Endothelial cell of umbilical vein (primary cell): ENCODE results near the gene CSNK1G1. TPM values are rescaled to one million over a fixed set of nuclear protein-coding genes. Genes with fewer than 3 reads are reported as not detected.

Experiments used
- BruUV-seq: library from RNA; stranded (reverse); fragments of 400-500 nt; replicated peaks from 2 replicates; lab custom pipeline; 2021; lab: Mats Ljungman, UMichigan
- CTCF ChIA-PET: fragments of 300-600, 350-600 bp; sonication (Branson Sonifier 250); formaldehyde crosslinking; loops from one replicate; lab custom pipeline; 2021; ENCODE audit warnings: antibody characterized with exemption, inconsistent platforms; lab: Charles Lee
- POLR2A ChIA-PET: fragments of 300-600, 350-600 bp; sonication (Branson Sonifier 250); formaldehyde crosslinking; loops from one replicate; lab custom pipeline; 2021; ENCODE audit warnings: antibody characterized with exemption, inconsistent platforms; lab: Charles Lee
- DNase-seq: peaks from one replicate; pipeline ENCODE4 v3.0.0-alpha.2; 2011; ENCODE audit warnings: low read depth, low spot score
- FAIRE-seq: peaks from 2 replicates; lab custom pipeline; 2011; peaks lifted over from hg19 to GRCh38; lab: Jason Lieb, UNC
- H2AFZ ChIP-seq: 2 replicates; pipeline ENCODE4 v1.6.0; 2012; ENCODE audit warnings: low read depth, low read length, control low read depth, inconsistent platforms
- H3K27ac ChIP-seq: 2 replicates; pipeline ENCODE4 v1.5.1; 2011; ENCODE audit warnings: low read depth, mild to moderate bottlenecking, control low read depth, low read length, moderate library complexity; ENCODE audit not compliant: insufficient read depth
- H3K27me3 ChIP-seq, 2 experiments: 2 replicates each; pipeline versions ENCODE4 v1.6.0 to v1.6.1; 2011; ENCODE audit warnings: low read length in 2 of 2, mixed read lengths in 1 of 2; ENCODE audit not compliant: control insufficient read depth in 2 of 2, insufficient read depth in 2 of 2
- H3K36me3 ChIP-seq, 2 experiments: 2 replicates in 1 of 2; 3 replicates in 1 of 2; pipeline ENCODE4 v1.5.1; 2011; ENCODE audit warnings: low read length in 2 of 2, mild to moderate bottlenecking in 1 of 2, moderate library complexity in 1 of 2; ENCODE audit not compliant: control insufficient read depth in 2 of 2, insufficient read depth in 2 of 2; ENCODE audit errors: extremely low read depth in 1 of 2
- H3K4me1 ChIP-seq: 3 replicates; pipeline ENCODE4 v1.5.1; 2011; ENCODE audit warnings: mild to moderate bottlenecking, low read length; ENCODE audit not compliant: control insufficient read depth, insufficient read depth; ENCODE audit errors: extremely low read depth
- H3K4me2 ChIP-seq: 2 replicates; pipeline ENCODE4 v1.6.1; 2011; ENCODE audit warnings: low read length, control low read depth, mixed read lengths; ENCODE audit not compliant: insufficient read depth
- H3K4me3 ChIP-seq, 3 experiments: fragments of 200-600 bp in 1 of 3; sonication (generic), shearing (Covaris generic) in 1 of 3; replicated peaks in 1 of 3; 2 replicates each; pipeline ENCODE4 v1.5.1; 2011 to 2016; ENCODE audit warnings: control low read depth in 3 of 3, low read length in 3 of 3, mild to moderate bottlenecking in 2 of 3, inconsistent platforms in 1 of 3, low read depth in 1 of 3, moderate library complexity in 1 of 3; ENCODE audit not compliant: insufficient read depth in 1 of 3
- H3K79me2 ChIP-seq: 2 replicates; pipeline ENCODE4 v1.6.0; 2012; ENCODE audit warnings: low read length, inconsistent platforms; ENCODE audit not compliant: control insufficient read depth, insufficient read depth
- H3K9ac ChIP-seq: replicated peaks from 2 replicates; pipeline ENCODE3; 2011; ENCODE audit warnings: low read length, control low read depth; ENCODE audit not compliant: insufficient read depth; ENCODE audit errors: extremely low read depth
- H3K9me1 ChIP-seq: replicated peaks from 3 replicates; pipeline ENCODE4 v1.6.0; 2011; ENCODE audit warnings: mild to moderate bottlenecking, low read length; ENCODE audit not compliant: control insufficient read depth, insufficient read depth; ENCODE audit errors: extremely low read depth
- H3K9me3 ChIP-seq: replicated peaks from 2 replicates; pipeline ENCODE4 v1.5.1; 2012; ENCODE audit warnings: low read length, inconsistent platforms; ENCODE audit not compliant: control insufficient read depth, insufficient read depth
- H4K20me1 ChIP-seq: replicated peaks from 2 replicates; pipeline ENCODE3; 2011; ENCODE audit warnings: mild to moderate bottlenecking, low read length; ENCODE audit not compliant: control insufficient read depth, insufficient read depth; ENCODE audit errors: extremely low read depth
- EZH2 ChIP-seq: IDR thresholded peaks from 2 replicates; pipeline ENCODE4 v1.6.1; 2012; ENCODE audit warnings: borderline replicate concordance, low read depth, mild to moderate bottlenecking, moderate library complexity, low read length, inconsistent platforms; ENCODE audit not compliant: severe bottlenecking
- JUN ChIP-seq: IDR thresholded peaks from 2 replicates; pipeline ENCODE4 v1.6.1; 2011; ENCODE audit warnings: borderline replicate concordance, low read depth; ENCODE audit not compliant: insufficient read length, insufficient read depth
- MYC ChIP-seq: IDR thresholded peaks from one replicate; pipeline ENCODE4 v1.6.1; 2011; ENCODE audit warnings: mild to moderate bottlenecking, low read depth, low read length
- POLR2A ChIP-seq: IDR thresholded peaks from 2 replicates; pipeline ENCODE4 v1.6.1; 2012; ENCODE audit warnings: low read depth, mild to moderate bottlenecking, control low read depth, low read length
- POLR2AphosphoS5 ChIP-seq: IDR thresholded peaks from 2 replicates; pipeline ENCODE4 v1.6.1; 2012; ENCODE audit warnings: low read depth, mild to moderate bottlenecking, control low read depth, low read length, moderate library complexity; ENCODE audit not compliant: insufficient read depth
- dilution Hi-C: fragments of 300-500 bp; cut with MboI; formaldehyde crosslinking; loops from one replicate; pipeline ENCODE4 v1.15.0; 2019; ENCODE audit warnings: low sequenced_read_pairs; ENCODE audit not compliant: extremely low pct_ligation_motif_present
- intact Hi-C: fragments of 100-400 bp; cut with micrococcal nuclease; formaldehyde crosslinking; loops from one replicate; pipeline ENCODE4 v1.10.0; 2022
- polyA plus RNA-seq, 4 experiments: library from polyadenylated mRNA; depleted of rRNA in 3 of 4; stranded (reverse) in 3 of 4; unstranded in 1 of 4; fragments of >200 nt; gene quantifications; 2 replicates each; pipeline versions ENCODE4 v1.2.1 to v1.2.3, GENCODE V29; 2011 to 2012; ENCODE audit warnings: missing spikeins in 1 of 4
- total RNA-seq: library from RNA; stranded (reverse); gene quantifications from 2 replicates; pipeline ENCODE4 v1.2.3, GENCODE V29; 2021
- TF ChIP-seq, protein P1 (sequence below): IDR thresholded peaks from 2 replicates; pipeline ENCODE4 v1.6.1; 2011; ENCODE audit not compliant: insufficient read depth, insufficient read length
- TF ChIP-seq, protein P2 (sequence below), 2 donors: IDR thresholded peaks; 1 replicate in 1 of 2; 2 replicates in 1 of 2; pipeline ENCODE4 v1.5.1; 2011; ENCODE audit warnings: low read length in 2 of 2, mild to moderate bottlenecking in 2 of 2, moderate library complexity in 2 of 2, control low read depth in 1 of 2, inconsistent platforms in 1 of 2, low read depth in 1 of 2; ENCODE audit not compliant: insufficient read depth in 1 of 2; ENCODE audit errors: extremely low read depth in 1 of 2

CSNK1G1 gene
- total and polyA plus RNA-seq, 2 donors (not counting 3 experiments of a cell fraction or from before 2014, with no cell fraction given): 9.0 to 31.7 TPM

DNA sequence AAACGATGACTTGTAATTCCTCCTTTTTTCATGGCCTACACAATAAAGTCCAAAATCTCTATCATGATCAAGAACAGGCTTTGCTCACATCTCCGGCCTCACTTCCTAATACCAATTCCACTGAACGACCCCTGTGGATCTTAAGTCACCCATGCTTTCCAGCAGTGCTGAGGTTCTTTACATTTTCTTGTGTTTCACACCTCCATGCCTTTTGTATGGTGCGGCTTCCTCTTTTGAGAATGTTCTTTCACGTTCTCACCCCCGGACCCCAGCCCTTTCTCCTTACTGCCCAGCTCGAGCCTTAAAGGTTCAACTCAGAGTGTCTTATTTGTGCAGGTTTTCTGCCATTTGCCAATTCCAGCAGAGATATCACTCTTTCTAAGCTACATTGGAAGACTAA is 70.1 kb downstream of the CSNK1G1 start:
- no peaks in the 10 kb centered on the region for H4K20me1 ChIP-seq
- H3K9me1 ChIP-seq: no peaks in the 10 kb centered on the region
- H3K27ac ChIP-seq: no peak overlapping the region
- dilution Hi-C loops: no loop called here
- no peak for FAIRE-seq
- ChIA-PET CTCF (interaction anchor here (1.0 to 1.6 kb wide), 2 partner anchors 11 to 13 kb away, joined by 3 to 6 read pairs; no protein-coding TSS in a partner anchor), POLR2A (no interaction called here)
- peaks cover 32% of the 10 kb centered on the region for H3K79me2 ChIP-seq
- H3K9ac ChIP-seq: no peak overlapping the region
- no peaks in the 10 kb centered on the region for H3K27me3 ChIP-seq
- intact Hi-C loops: no loop called here
- no peaks in the 10 kb centered on the region for H3K36me3 ChIP-seq
- no peak overlapping the region for H3K4me3 ChIP-seq
- H3K4me2 ChIP-seq: no peak overlapping the region
- no peak overlapping the region for H2AFZ ChIP-seq
- no peaks in the 10 kb centered on the region for H3K9me3 ChIP-seq
- BruUV-seq: no TSS peak
- no peaks in the 10 kb centered on the region for H3K4me1 ChIP-seq
- TF ChIP-seq JUN: no peak
- TF ChIP-seq, protein P1, sequence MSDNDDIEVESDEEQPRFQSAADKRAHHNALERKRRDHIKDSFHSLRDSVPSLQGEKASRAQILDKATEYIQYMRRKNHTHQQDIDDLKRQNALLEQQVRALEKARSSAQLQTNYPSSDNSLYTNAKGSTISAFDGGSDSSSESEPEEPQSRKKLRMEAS: no peak
- TF ChIP-seq, protein P2, sequence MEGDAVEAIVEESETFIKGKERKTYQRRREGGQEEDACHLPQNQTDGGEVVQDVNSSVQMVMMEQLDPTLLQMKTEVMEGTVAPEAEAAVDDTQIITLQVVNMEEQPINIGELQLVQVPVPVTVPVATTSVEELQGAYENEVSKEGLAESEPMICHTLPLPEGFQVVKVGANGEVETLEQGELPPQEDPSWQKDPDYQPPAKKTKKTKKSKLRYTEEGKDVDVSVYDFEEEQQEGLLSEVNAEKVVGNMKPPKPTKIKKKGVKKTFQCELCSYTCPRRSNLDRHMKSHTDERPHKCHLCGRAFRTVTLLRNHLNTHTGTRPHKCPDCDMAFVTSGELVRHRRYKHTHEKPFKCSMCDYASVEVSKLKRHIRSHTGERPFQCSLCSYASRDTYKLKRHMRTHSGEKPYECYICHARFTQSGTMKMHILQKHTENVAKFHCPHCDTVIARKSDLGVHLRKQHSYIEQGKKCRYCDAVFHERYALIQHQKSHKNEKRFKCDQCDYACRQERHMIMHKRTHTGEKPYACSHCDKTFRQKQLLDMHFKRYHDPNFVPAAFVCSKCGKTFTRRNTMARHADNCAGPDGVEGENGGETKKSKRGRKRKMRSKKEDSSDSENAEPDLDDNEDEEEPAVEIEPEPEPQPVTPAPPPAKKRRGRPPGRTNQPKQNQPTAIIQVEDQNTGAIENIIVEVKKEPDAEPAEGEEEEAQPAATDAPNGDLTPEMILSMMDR (IDR thresholded peaks at IDR 0.05; ENCODE audit: extremely low read depth in 1 of 2, insufficient read depth in 1 of 2, low read depth in 1 of 2, low read length in 2 of 2): no peak
- no peak for TF ChIP-seq MYC
- TF ChIP-seq POLR2AphosphoS5: no peak
- no peak for TF ChIP-seq POLR2A
- TF ChIP-seq EZH2: no peak
- no peak for DNase-seq
